EL (cell line): ENCODE results near the gene TMEM109.

Experiments
- DNase-seq: peaks from one replicate; pipeline ENCODE4 v3.0.0-alpha.2; 2016

Gene TMEM109

GRCh38 chr11:60946601-60947264 lies 32.8 kb downstream of the TMEM109 start:
- no peak for DNase-seq

- no peak for DNase-seq
Measured at GRCh38 chr11:60947700-60948099, 33.7 kb downstream of the TMEM109 start.

GRCh38 chr11:60948250-60948649 lies 34.3 kb downstream of the TMEM109 start:
- no peak for DNase-seq

GRCh38 chr11:60950024-60950423 lies 36.1 kb downstream of the TMEM109 start:
- peak; percentile 28 for DNase-seq

GRCh38 chr11:60950933-60951605 lies 37.1 kb downstream of the TMEM109 start:
- peak; percentile 26 for DNase-seq

- DNase-seq = peak; percentile 40
Measured at GRCh38 chr11:60951606-60951903, 37.6 kb downstream of the TMEM109 start.

GRCh38 chr11:60951904-60952741 lies 38.2 kb downstream of the TMEM109 start, which contains the start of gene SLC15A3:
TSS of gene SLC15A3 (minus strand) at chr11:60952176. CDS start at chr11:60951551, 625 bp downstream.
- DNase-seq = peak; percentile 72

GRCh38 chr11:60952742-60953170 lies 38.8 kb downstream of the TMEM109 start:
- no peak for DNase-seq

GRCh38 chr11:60953781-60954180 lies 39.8 kb downstream of the TMEM109 start:
- peak; percentile 28 for DNase-seq

GRCh38 chr11:60954421-60954820 lies 40.5 kb downstream of the TMEM109 start:
- no peak for DNase-seq

- DNase-seq = no peak
Measured at GRCh38 chr11:60955571-60955970, 41.6 kb downstream of the TMEM109 start.

- peak; percentile 59 for DNase-seq
Measured at GRCh38 chr11:60957188-60957587, 43.2 kb downstream of the TMEM109 start.

GRCh38 chr11:60959431-60959830 lies 45.5 kb downstream of the TMEM109 start:
- DNase-seq = peak; percentile 79

- no peak for DNase-seq
Measured at GRCh38 chr11:60960405-60960804, 46.4 kb downstream of the TMEM109 start.

- no peak for DNase-seq
Measured at GRCh38 chr11:60964801-60965200, 50.8 kb downstream of the TMEM109 start.

- no peak for DNase-seq
Measured at GRCh38 chr11:60966890-60967289, 52.9 kb downstream of the TMEM109 start.

- DNase-seq = no peak
Measured at GRCh38 chr11:60968223-60968622, 54.3 kb downstream of the TMEM109 start.

- DNase-seq = peak; percentile 44
Measured at GRCh38 chr11:60970369-60970774, 56.4 kb downstream of the TMEM109 start.

- DNase-seq = no peak
Measured at GRCh38 chr11:60970890-60971289, 56.9 kb downstream of the TMEM109 start.

GRCh38 chr11:60971520-60971919 lies 57.6 kb downstream of the TMEM109 start, which contains the start of gene CD6:
TSS of gene CD6 (plus strand) at chr11:60971680. CDS start at chr11:60971866, 186 bp downstream.
- DNase-seq = no peak

- no peak for DNase-seq
Measured at GRCh38 chr11:60972182-60973030, 58.4 kb downstream of the TMEM109 start.
